Endothelial cell of umbilical vein (primary cell): ENCODE results near the gene TMEM135. TPM values are rescaled to one million over a fixed set of nuclear protein-coding genes. Genes with fewer than 3 reads are reported as not detected.

ENCODE experiments used
- BruUV-seq: library from RNA; stranded (reverse); fragments of 400-500 nt; replicated peaks from 2 replicates; lab custom pipeline; 2021; lab: Mats Ljungman, UMichigan
- CTCF ChIA-PET: fragments of 300-600, 350-600 bp; sonication (Branson Sonifier 250); formaldehyde crosslinking; loops from one replicate; lab custom pipeline; 2021; ENCODE audit warnings: antibody characterized with exemption, inconsistent platforms; lab: Charles Lee
- POLR2A ChIA-PET: fragments of 300-600, 350-600 bp; sonication (Branson Sonifier 250); formaldehyde crosslinking; loops from one replicate; lab custom pipeline; 2021; ENCODE audit warnings: antibody characterized with exemption, inconsistent platforms; lab: Charles Lee
- DNase-seq: peaks from one replicate; pipeline ENCODE4 v3.0.0-alpha.2; 2011; ENCODE audit warnings: low read depth, low spot score
- FAIRE-seq: peaks from 2 replicates; lab custom pipeline; 2011; peaks lifted over from hg19 to GRCh38; lab: Jason Lieb, UNC
- H2AFZ ChIP-seq: 2 replicates; pipeline ENCODE4 v1.6.0; 2012; ENCODE audit warnings: low read depth, low read length, control low read depth, inconsistent platforms
- H3K27ac ChIP-seq: 2 replicates; pipeline ENCODE4 v1.5.1; 2011; ENCODE audit warnings: low read depth, mild to moderate bottlenecking, control low read depth, low read length, moderate library complexity; ENCODE audit not compliant: insufficient read depth
- H3K27me3 ChIP-seq, 2 experiments: 2 replicates each; pipeline versions ENCODE4 v1.6.0 to v1.6.1; 2011; ENCODE audit warnings: low read length in 2 of 2, mixed read lengths in 1 of 2; ENCODE audit not compliant: control insufficient read depth in 2 of 2, insufficient read depth in 2 of 2
- H3K36me3 ChIP-seq, 2 experiments: 2 replicates in 1 of 2; 3 replicates in 1 of 2; pipeline ENCODE4 v1.5.1; 2011; ENCODE audit warnings: low read length in 2 of 2, mild to moderate bottlenecking in 1 of 2, moderate library complexity in 1 of 2; ENCODE audit not compliant: control insufficient read depth in 2 of 2, insufficient read depth in 2 of 2; ENCODE audit errors: extremely low read depth in 1 of 2
- H3K4me1 ChIP-seq: 3 replicates; pipeline ENCODE4 v1.5.1; 2011; ENCODE audit warnings: mild to moderate bottlenecking, low read length; ENCODE audit not compliant: control insufficient read depth, insufficient read depth; ENCODE audit errors: extremely low read depth
- H3K4me2 ChIP-seq: 2 replicates; pipeline ENCODE4 v1.6.1; 2011; ENCODE audit warnings: low read length, control low read depth, mixed read lengths; ENCODE audit not compliant: insufficient read depth
- H3K4me3 ChIP-seq, 3 experiments: fragments of 200-600 bp in 1 of 3; sonication (generic), shearing (Covaris generic) in 1 of 3; replicated peaks in 1 of 3; 2 replicates each; pipeline ENCODE4 v1.5.1; 2011 to 2016; ENCODE audit warnings: control low read depth in 3 of 3, low read length in 3 of 3, mild to moderate bottlenecking in 2 of 3, inconsistent platforms in 1 of 3, low read depth in 1 of 3, moderate library complexity in 1 of 3; ENCODE audit not compliant: insufficient read depth in 1 of 3
- H3K79me2 ChIP-seq: 2 replicates; pipeline ENCODE4 v1.6.0; 2012; ENCODE audit warnings: low read length, inconsistent platforms; ENCODE audit not compliant: control insufficient read depth, insufficient read depth
- H3K9ac ChIP-seq: replicated peaks from 2 replicates; pipeline ENCODE3; 2011; ENCODE audit warnings: low read length, control low read depth; ENCODE audit not compliant: insufficient read depth; ENCODE audit errors: extremely low read depth
- H3K9me1 ChIP-seq: replicated peaks from 3 replicates; pipeline ENCODE4 v1.6.0; 2011; ENCODE audit warnings: mild to moderate bottlenecking, low read length; ENCODE audit not compliant: control insufficient read depth, insufficient read depth; ENCODE audit errors: extremely low read depth
- H3K9me3 ChIP-seq: replicated peaks from 2 replicates; pipeline ENCODE4 v1.5.1; 2012; ENCODE audit warnings: low read length, inconsistent platforms; ENCODE audit not compliant: control insufficient read depth, insufficient read depth
- H4K20me1 ChIP-seq: replicated peaks from 2 replicates; pipeline ENCODE3; 2011; ENCODE audit warnings: mild to moderate bottlenecking, low read length; ENCODE audit not compliant: control insufficient read depth, insufficient read depth; ENCODE audit errors: extremely low read depth
- EZH2 ChIP-seq: IDR thresholded peaks from 2 replicates; pipeline ENCODE4 v1.6.1; 2012; ENCODE audit warnings: borderline replicate concordance, low read depth, mild to moderate bottlenecking, moderate library complexity, low read length, inconsistent platforms; ENCODE audit not compliant: severe bottlenecking
- FOS ChIP-seq: IDR thresholded peaks from 2 replicates; pipeline ENCODE4 v1.6.1; 2011; ENCODE audit warnings: mild to moderate bottlenecking, low read length, moderate library complexity, borderline replicate concordance; ENCODE audit not compliant: insufficient read depth
- GATA2 ChIP-seq: IDR thresholded peaks from 2 replicates; pipeline ENCODE4 v1.7.0; 2011; ENCODE audit warnings: low read depth, mild to moderate bottlenecking, moderate library complexity, mixed read lengths, low read length; ENCODE audit not compliant: insufficient read length, insufficient read depth
- JUN ChIP-seq: IDR thresholded peaks from 2 replicates; pipeline ENCODE4 v1.6.1; 2011; ENCODE audit warnings: borderline replicate concordance, low read depth; ENCODE audit not compliant: insufficient read length, insufficient read depth
- POLR2A ChIP-seq: IDR thresholded peaks from 2 replicates; pipeline ENCODE4 v1.6.1; 2012; ENCODE audit warnings: low read depth, mild to moderate bottlenecking, control low read depth, low read length
- POLR2AphosphoS5 ChIP-seq: IDR thresholded peaks from 2 replicates; pipeline ENCODE4 v1.6.1; 2012; ENCODE audit warnings: low read depth, mild to moderate bottlenecking, control low read depth, low read length, moderate library complexity; ENCODE audit not compliant: insufficient read depth
- dilution Hi-C: fragments of 300-500 bp; cut with MboI; formaldehyde crosslinking; loops from one replicate; pipeline ENCODE4 v1.15.0; 2019; ENCODE audit warnings: low sequenced_read_pairs; ENCODE audit not compliant: extremely low pct_ligation_motif_present
- intact Hi-C: fragments of 100-400 bp; cut with micrococcal nuclease; formaldehyde crosslinking; loops from one replicate; pipeline ENCODE4 v1.10.0; 2022
- polyA plus RNA-seq, 4 experiments: library from polyadenylated mRNA; depleted of rRNA in 3 of 4; stranded (reverse) in 3 of 4; unstranded in 1 of 4; fragments of >200 nt; gene quantifications; 2 replicates each; pipeline versions ENCODE4 v1.2.1 to v1.2.3, GENCODE V29; 2011 to 2012; ENCODE audit warnings: missing spikeins in 1 of 4
- total RNA-seq: library from RNA; stranded (reverse); gene quantifications from 2 replicates; pipeline ENCODE4 v1.2.3, GENCODE V29; 2021
- TF ChIP-seq, protein P1 (sequence below): IDR thresholded peaks from 2 replicates; pipeline ENCODE4 v1.6.1; 2011; ENCODE audit not compliant: insufficient read depth, insufficient read length

Gene TMEM135
- total and polyA plus RNA-seq, 2 donors (not counting 3 experiments of a cell fraction or from before 2014, with no cell fraction given): 12.3 to 33.2 TPM

GRCh38 chr11:87256694-87257340 is 219.1 kb downstream of the TMEM135 start:
- H3K9me1 ChIP-seq: peaks cover 3% of the 10 kb centered on the region
- no peak overlapping the region for H3K4me3 ChIP-seq
- no peaks in the 10 kb centered on the region for H3K79me2 ChIP-seq
- TF ChIP-seq FOS: no peak
- TF ChIP-seq, protein P1, sequence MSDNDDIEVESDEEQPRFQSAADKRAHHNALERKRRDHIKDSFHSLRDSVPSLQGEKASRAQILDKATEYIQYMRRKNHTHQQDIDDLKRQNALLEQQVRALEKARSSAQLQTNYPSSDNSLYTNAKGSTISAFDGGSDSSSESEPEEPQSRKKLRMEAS: no peak
- no peak for TF ChIP-seq JUN
- TF ChIP-seq POLR2A: no peak
- TF ChIP-seq POLR2AphosphoS5: no peak
- TF ChIP-seq EZH2: no peak
- no peak for TF ChIP-seq GATA2
- no peak overlapping the region for H2AFZ ChIP-seq
- no peaks in the 10 kb centered on the region for H3K9me3 ChIP-seq
- no peak overlapping the region for H3K27ac ChIP-seq
- H3K4me1 ChIP-seq: peaks cover 24% of the 10 kb centered on the region
- intact Hi-C loops (no loop called here), dilution Hi-C loops (no loop called here)
- no peaks in the 10 kb centered on the region for H4K20me1 ChIP-seq
- POLR2A ChIA-PET: no interaction called here
- H3K4me2 ChIP-seq: no peak overlapping the region
- FAIRE-seq (no peak), DNase-seq (no peak)
- CTCF ChIA-PET: no interaction called here
- H3K36me3 ChIP-seq: no peaks in the 10 kb centered on the region
- H3K9ac ChIP-seq: no peak overlapping the region
- no peaks in the 10 kb centered on the region for H3K27me3 ChIP-seq
- no TSS peak for BruUV-seq
